Endometrium (tissue), 2 donors: ENCODE measurements around the gene RDH13.
"Not testable (repeated sequence)": the region's sequence is repeated elsewhere in the genome, so short reads cannot be mapped to it uniquely, and the experiment has no call there.

Experiments used
- FAIRE-seq: peaks from 2 replicates; lab custom pipeline; 2012; peaks lifted over from hg19 to GRCh38; lab: Jason Lieb, UNC
- donor health status: control.
- donor health status: control.

The RDH13 gene

GRCh38 chr19:55075371-55075998 lies 12.5 kb upstream of the RDH13 start, which contains the start of gene EPS8L1:
EPS8L1 (plus strand) TSS chr19:55075869; CDS start chr19:55076445, 576 bp downstream.
- no peak for FAIRE-seq

GRCh38 chr19:55071913-55072312 lies 9.0 kb upstream of the RDH13 start:
- FAIRE-seq = no peak

GRCh38 chr19:55071129-55071502 lies 8.2 kb upstream of the RDH13 start:
- FAIRE-seq = no peak

- no peak for FAIRE-seq
Observed at GRCh38 chr19:55070466-55071128, 7.6 kb upstream of the RDH13 start.

- FAIRE-seq = no peak
Observed at GRCh38 chr19:55069865-55070197, 6.9 kb upstream of the RDH13 start.

- FAIRE-seq = no peak
Observed at GRCh38 chr19:55068950-55069864, 6.3 kb upstream of the RDH13 start.

- no peak for FAIRE-seq
Observed at GRCh38 chr19:55067869-55068268, 4.9 kb upstream of the RDH13 start.

GRCh38 chr19:55066107-55066709 lies 3.3 kb upstream of the RDH13 start:
- no peak for FAIRE-seq

GRCh38 chr19:55065516-55065915 lies 2.6 kb upstream of the RDH13 start:
- not testable (repeated sequence) for FAIRE-seq

- no peak for FAIRE-seq
Observed at GRCh38 chr19:55063492-55063843, 520 bp upstream of the RDH13 start.

GRCh38 chr19:55060287-55060686 lies 2.7 kb downstream of the RDH13 start:
- FAIRE-seq = not testable (repeated sequence)

- FAIRE-seq = no peak
Observed at GRCh38 chr19:55058781-55059610, 4.0 kb downstream of the RDH13 start.

GRCh38 chr19:55056827-55057226 lies 6.1 kb downstream of the RDH13 start:
- FAIRE-seq = no peak

- no peak for FAIRE-seq
Observed at GRCh38 chr19:55053735-55054134, 9.2 kb downstream of the RDH13 start.

- FAIRE-seq = no peak
Observed at GRCh38 chr19:55050749-55051532, 12.0 kb downstream of the RDH13 start.

- FAIRE-seq = no peak
Observed at GRCh38 chr19:55048446-55048845, 14.5 kb downstream of the RDH13 start.

GRCh38 chr19:55047951-55048350 lies 15.0 kb downstream of the RDH13 start:
- no peak for FAIRE-seq

- no peak for FAIRE-seq
Observed at GRCh38 chr19:55046975-55047622, 15.8 kb downstream of the RDH13 start.

- no peak for FAIRE-seq
Observed at GRCh38 chr19:55044771-55045716, 17.9 kb downstream of the RDH13 start.
